ENCODE measurements around the gene CCDC12.

Gene CCDC12

DNA sequence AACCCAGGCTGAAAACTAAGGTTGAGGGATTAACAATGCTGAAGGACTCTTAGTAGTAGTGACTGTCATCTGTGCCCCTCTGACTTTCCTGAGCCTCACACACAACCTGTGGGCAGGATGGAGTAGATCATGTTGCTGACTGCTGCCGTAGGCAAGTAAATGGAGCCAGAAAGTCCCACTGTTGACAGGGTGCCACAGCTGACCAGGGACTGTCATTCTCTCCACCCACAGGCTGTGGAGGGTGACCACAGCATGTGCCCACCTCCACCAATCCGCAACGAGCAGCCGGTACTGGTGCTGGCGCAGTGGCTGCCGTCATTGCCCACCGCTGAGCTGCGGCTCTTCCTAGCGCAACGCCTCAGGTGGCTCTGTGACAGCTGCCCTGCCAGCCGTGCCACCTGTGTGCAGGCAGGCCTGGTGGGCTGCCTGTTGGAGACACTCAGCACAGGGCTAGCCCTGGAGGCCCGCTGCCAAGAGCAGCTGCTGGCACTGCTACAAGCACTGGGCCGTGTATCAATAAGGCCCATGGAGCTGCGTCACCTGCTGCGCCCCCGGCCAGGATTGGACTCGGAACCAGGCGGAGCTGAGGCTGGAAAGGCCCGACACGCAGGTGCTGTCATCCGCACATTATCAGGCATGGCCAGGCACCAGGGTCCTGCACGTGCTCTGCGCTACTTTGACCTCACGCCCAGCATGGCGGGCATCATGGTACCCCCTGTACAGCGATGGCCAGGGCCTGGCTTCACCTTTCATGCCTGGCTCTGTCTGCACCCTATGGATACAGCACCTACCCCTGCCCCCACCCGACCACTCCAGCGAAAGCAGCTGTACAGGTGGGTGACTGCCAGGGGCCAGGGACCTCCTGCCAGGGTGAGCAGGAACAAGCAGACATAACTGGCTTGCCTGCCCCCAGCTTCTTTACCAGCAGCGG is 18.5 kb upstream of the CCDC12 start:
- DNase-seq = no peak

DNA sequence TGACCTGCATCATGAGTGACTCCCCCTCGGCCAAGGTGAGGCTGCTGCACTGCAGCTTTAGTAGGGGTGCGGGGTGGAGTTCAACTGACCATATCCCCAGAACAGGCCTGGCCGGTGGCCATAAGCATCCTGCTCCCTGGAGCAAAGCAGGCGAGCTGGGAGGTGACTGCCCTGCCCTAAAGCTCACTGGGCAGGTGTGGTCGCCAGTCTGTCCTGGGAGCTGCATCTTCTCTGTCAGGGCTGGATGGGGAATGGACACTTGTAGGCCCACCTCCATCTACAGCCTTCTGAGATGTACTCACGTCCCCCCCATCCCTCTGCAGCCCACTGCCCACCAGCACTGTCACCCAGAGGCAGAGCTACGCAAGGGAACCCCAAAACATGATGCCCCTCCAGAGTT is 17.4 kb upstream of the CCDC12 start:
- no peak for DNase-seq

DNA sequence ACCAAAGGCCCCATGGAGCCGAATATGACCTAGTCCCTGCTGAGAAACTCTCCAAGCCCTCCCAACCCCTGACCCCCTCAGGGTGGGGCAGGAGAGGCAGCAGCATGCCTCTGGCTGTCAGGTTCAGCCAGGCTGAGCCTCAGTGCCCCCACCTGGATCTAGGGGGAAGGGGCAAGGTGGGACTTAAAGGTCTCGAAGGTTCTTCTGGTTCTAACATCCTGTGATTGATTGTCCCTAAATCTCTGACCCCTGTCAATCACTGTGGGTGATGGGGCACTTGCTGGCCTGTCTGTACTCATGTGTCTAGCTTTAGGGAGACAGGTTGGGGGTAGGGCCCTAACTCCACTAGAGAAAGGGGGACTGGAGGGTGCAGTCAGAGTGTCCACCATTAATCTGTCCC is 16.7 kb upstream of the CCDC12 start:
- DNase-seq = no peak

DNA sequence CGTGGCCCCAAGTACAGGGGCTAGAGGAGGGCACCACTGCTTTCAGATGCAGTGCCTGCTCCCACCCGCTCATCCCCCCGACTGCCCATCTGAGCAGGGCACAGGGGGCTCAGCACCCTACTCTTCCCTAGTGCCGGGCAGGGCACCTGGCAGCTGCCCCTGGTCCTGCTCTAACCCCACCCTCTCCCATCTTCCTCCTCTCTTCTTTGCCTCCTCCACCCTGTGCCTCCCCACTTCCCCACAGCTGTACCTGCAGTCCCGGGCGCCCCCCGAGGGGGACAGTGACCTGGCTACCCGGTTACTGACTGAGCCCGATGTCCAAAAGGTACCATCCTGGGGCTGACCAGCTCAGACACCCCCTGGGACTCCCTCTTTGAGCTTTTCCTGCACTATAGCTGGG is 15.7 kb upstream of the CCDC12 start:
- DNase-seq = no peak

DNA sequence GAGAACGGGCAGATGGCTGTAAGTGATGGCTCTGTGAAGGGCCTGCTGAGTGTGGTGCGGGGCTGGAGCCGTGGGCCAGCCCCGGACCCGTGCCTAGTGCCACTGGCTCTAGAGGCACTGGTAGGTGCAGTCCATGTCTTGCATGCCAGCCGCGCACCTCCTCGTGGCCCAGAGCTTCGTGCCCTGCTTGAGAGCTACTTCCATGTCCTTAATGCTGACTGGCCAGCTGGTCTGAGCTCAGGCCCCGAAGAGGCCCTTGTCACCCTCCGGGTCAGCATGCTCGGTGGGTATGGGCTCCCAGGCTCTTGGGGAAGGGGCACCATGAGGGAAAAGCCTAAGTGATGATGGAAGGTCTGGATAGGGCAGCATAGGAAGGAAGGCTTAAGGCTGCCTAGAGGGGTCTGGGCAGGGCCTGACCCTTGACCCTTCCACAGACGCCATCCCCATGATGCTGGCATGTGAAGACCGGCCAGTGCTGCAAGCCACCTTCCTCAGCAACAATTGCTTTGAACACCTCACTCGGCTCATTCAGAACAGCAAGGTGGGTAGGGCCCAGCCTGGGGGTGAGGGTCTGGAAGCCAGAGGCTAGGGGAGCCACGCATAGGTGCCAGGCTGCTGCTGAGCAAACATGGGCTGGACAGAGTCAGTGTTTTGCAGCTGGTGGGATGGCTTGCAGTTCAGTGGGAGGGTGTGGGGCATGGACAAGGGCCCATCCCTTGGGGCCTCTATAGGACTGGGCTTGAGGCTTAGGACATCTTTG is 15.0 kb upstream of the CCDC12 start:
- DNase-seq = no peak

DNA sequence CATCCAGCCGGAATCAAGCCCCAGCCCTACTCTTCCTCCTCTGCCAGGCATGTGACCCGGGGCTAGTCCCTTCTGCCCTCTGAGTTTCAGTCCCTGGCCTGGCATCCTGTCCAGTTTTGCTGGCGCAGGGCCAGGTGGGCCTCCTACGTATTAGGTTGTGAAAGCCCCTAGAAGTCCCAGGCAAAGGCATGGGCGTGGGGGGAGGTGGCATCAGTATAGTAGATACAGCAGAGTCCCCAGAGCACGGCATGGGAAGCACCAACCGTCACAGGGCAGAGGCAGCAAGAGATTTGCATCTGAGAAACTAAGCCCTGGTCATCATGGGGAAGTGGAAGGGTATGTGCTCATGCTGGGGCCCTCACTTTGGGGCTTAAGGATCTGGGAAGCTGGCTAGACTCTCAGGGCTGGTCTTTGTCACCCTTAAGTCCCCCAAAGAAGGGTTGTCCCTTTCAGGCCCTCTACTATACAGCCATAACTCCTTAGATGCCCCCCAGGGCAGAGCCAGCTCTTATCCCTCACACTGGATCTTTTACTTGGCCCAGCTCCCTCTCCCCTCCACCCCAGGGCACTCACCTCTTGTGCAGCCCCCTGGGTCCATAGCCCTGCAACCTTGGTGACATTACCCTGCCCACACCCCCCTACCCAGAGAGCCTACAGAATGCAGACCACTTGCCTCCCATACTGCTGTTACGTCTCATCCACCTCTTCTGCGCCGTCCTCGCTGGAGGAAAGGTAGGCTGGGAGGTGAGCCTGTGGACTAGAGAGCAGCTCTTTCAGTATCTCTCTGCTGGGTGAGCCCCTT is 14.2 kb upstream of the CCDC12 start:
- no peak for DNase-seq

DNA sequence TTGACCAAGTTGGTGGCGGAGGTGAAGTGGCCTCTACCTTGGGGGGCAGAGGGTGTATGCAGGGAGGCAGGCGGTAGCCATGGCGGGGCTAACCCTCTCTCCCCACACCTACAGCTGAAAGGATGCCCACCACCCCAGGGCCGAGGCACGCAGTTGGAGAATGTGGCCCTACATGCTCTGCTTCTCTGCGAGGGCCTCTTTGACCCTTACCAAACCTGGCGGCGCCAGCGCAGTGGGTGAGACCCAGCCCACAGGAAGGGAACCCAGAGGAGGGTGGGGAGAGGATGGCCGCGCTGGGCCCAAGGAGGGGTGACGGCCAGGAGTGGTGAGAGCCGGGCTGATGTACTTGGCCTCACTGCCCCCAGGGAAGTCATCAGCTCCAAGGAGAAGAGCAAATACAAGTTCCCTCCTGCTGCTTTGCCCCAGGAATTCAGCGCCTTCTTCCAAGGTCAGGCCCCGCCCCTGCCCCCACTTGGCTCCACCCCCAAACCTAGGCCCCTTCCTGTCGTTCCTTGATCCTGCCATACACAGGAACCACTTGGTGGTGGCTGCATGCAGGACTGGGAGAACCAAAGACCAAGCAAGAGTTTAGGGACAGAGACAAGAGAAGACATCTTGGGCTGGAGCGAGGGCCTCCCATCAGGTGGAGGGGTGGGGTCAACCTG is 12.7 kb upstream of the CCDC12 start:
- DNase-seq = no peak

DNA sequence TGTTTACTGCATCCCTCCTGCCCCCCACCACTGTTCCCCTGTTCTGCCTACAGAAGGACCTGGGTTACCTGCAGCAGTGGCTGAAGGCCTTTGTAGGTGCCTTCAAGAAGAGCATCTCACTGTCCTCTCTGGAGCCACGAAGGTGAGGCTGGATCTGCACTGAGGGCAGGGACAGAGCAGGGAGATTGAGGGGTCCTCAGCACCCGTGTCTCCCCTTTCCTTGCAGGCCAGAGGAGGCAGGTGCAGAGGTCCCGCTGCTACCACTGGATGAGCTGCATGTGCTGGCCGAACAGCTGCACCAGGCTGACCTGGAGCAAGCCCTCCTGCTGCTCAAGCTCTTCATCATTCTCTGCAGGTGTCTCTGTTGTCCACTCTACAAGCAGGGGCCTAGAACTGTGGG is 12.1 kb upstream of the CCDC12 start:
- no peak for DNase-seq

DNA sequence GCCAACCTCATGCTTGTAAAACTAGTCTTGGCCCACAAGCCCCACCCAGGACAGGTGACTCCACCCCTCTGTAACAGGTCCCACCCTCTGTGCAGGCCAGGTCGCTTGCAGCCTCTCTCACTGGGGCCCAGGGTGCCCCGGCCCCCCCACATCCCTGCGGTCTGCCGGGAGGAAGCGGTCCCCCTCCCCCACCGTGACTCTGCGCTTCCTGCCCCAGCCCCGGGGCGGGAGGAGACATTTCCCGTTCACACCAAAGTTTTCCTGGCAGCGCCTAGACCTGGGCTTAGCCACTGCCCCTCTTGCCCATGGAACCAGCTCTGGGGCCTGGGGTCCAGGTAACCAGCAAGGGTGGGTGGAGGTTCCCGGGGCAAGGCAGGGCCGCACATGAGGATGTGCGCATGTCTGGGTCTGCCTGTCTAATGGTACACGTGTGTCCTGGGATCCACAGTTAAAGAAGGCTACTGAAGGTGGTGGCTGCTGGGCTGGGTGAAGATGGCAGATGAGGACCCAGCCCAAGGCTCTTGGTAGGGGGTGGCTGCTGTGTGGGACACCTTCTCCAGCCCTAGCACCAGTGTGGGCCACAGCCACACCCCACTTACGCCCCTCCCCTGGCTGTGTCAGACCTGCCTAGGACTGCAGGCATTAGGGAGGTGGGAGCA is 11.3 kb upstream of the CCDC12 start:
- DNase-seq = no peak

DNA sequence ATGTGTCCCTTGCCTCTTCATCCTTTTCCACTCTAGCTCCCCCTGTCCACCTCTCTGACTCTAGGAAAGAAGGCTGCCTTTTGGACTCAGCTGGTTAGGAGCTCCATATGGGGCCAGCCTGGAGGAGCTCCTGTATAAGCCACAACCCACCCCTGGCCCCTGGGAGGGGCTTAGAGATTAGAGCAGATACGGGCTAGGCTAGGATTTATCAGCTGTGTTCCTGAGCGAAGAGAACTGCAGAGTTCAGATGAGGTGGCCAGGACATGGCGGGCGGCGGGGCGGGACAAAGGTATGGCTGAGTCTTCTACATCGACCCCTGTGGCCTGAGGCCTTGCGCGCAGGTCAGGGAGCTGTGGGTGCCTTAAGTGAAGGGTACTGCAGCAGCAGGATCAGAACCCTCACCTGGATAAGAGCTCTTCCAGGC is 10.8 kb upstream of the CCDC12 start:
- no peak for DNase-seq

DNA sequence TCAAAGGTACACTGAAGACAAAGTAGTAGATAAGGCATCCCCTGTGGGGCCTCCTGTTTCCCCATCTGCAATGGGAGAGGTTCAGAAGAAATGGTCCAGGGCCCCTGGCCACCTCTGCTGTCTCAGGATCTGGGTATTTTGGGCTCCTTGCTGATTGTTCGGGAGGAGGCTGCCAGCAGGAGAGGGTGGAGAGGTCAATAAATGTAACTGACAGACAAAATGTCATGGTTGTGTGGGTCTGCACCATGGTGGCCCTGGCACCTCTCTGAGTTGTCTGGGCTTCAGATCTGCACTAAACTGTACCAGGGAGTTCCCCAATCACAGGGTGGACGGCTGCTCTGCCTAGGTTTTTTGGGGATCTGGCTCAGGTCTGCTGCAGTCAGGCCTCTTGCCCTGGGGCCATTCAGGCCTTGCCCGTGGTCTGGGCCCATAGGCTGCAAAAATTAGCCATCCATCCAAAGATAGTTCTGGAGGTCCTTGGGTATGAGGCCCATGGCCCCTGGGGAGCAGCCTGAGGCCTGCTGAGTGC is 10.3 kb upstream of the CCDC12 start:
- no peak for DNase-seq

DNA sequence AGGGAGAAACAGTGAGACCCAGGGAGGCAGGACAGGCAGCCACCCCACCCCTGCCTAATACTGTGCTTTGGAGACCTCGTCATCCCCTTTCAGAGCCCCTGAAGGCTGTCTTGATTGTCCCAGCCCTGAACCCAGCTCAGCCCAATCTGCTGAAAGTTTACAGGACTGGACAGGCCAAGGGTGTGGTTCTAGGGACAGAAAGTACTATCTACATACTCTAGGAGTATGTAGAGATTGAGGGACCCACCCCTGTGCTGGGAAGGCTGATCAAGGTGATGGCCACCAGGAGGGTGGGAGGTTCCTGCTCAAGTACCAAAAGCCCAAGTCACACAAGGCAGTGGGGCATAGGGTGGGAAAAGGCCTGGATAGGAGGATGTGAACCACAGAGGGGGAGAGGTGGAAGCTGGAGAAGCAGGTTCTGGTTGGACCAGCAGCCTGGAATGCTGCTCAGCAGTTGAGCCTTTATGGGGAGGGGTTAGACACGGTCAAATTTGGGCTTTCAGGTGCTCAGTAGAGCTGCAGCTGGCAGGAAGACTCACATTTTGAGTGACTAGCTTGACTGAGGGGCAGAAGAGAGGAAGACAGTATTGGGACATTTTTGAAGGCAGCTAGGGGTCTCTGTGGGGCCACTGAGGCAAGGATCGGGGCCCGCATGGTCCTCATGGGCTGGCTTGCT is 9.6 kb upstream of the CCDC12 start:
- no peak for DNase-seq

DNA sequence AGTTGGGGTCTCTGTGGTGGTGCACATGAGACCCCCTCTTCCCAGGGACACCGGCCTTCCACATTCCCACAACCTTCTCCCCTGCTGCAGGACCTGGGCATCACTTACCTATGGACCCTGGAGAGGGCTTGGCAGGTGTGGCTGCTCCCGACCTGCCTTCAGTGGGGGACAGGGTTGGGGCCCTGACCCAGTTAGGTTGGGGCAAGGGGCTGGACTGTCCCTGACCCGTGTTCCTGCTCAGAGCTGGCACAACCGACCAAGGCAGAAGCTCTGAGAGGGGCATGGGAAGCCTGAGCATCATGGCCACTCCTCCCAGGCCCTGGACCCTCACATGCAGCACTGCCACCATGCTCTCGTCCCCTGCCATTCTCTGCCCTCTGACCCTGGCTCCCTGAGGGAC is 9.0 kb upstream of the CCDC12 start:
- DNase-seq = no peak

DNA sequence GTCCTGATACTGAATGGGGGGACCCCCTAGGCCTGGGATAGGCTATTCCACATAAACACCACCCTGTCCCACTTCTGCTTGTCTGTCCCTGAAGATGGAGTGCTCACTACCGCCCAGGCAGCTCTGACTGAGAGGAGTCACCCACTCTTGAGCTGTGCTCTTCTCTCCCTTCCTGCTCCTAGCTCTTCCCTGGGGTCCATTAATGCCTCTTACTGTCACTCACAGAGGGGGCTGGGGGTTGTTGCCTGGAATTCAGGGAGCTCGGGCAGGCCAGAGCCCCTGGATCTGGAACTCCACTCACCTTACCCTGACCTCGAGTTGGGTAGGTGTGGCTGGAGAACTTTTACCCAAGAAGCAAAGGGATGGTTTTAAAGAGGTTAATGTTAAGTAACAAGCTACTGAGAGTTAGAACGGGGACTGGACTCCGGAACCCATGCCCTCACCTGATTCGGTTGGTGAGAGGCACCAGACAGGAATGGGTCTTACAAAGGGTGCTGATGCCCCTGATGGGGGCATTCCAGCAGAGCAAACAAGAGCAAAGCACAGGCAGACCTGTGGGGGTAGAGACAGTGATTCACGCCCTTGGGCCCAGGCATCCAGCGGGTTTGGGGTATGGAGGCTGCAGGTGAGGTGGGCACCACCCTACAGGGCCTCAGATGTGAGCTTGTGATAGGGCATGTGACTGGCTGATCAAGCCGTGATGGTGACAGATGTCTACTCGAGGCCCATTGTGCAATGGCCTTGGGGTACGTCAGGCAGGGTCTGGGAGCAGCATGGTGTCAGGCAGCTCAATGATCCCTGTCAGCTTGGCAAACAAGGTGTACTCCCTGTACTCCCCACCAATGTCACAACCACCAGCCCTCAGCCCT is 8.3 kb upstream of the CCDC12 start:
- no peak for DNase-seq

DNA sequence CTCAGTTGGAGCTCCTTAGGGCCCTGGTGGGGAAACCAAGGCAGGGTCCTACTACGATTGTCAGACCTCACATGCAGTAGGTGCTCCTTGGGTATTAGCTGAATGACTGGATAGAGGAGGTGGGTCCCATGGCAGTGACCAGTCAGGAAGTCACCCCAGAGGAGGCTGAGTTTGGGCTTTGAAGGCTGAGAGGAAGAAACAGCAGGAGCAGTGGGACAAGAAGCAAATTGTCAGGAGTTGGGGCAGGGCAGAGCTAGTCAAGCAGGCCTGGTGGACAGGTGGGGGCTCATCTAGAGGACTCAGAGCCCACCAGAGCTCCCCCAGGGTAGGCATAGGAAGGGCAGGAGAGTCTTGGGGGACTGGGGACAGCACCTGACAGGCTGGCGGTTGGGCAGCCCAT is 6.0 kb upstream of the CCDC12 start:
- no peak for DNase-seq

DNA sequence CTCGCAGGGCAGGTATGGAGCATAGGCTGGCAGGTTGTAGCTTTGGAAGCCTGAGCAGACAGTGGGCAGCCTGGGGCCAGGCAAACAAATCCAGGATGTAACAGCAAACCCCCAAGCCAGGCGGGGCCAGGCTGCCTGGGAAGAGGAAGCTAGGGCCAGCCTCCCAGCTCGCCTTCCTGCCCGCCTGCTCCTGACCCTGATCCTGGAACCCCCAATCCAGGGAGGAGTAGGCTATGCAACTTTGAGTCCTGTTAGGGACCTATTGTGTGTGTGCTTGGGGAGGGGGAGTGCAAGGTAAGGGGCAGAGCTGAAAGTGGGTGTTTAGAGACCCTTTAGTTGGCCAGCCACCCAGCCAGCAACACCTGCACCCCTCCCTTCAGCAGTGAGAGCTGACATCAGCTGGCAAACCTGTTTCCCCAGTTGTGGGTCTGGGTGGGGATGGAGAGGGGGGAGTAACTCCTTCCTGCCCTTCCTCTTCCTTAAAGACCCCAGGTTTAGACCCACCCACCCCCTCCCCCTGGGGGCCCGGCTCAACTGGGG is 5.5 kb upstream of the CCDC12 start:
- no peak for DNase-seq

DNA sequence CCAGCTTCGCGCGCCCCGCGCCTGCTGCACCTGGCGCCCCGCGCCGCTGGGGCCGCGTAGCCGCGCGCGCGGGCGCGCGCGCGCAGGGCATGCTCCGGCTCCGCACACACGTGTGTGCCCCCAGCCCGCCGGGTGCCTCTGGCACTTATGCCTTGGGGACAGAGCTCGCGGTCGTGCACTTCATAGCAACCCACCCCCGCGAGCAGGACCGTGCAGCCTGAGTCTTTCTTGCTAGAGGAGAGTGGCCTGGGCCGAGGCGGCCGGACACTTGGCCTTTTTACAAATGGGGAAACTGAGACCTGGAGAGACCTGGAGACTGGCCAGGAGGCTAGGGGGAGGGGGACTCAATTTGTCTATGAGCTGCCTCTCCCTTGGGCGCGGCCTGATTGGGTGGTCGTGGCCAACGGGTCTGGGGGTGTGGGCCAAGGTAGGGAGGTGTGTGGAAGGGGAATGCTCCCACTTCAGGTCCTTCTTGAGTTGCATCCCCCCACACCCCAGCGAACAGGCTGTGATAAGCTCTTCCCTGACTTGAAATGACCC is 3.5 kb upstream of the CCDC12 start:
- DNase-seq = no peak

DNA sequence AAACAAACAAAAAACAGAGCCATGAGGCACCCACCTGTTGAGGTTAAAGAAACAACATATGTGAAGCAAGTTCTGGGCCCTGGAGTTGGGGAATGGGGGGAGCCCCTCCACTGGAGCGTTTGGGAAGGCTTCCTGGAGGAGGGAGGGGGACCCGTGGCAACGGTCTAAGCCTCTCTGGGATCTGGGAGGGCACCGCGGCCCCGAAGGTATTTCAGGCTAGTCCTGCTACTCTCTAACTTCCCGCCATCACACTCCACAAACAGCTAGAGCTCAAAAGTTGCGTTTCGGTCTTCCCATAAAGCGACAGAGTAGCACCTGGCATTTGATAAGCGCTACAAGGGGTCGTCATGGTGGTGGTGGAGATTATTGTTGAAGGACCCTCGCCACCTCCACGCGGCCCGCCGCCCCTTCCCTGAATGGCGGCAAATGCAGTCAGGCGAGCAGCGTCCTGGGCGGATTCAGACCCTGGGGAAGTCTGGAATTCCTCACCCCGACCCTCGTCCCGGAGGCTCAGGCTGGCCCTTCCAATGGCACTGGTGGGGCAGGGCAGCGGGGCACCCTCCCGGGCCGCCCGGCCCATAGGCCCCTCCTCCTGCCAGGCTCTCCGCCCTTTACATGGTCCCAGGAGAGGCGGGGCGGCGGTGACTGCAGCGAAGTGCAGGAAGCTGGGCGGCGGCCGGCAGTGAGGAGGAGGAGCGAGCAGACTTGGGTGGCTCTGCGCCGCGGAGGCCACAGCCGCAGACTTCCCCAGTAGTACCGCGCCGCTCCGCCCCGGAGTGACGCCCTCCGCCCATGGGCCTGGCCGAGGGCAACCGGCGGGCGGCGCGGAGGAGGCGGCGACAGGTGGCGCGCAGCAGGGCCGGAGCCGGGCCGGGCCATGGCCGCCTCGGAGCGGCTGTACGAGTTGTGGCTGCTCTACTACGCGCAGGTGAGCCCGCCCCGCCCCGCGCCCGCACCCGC is 2.7 kb upstream of the CCDC12 start, which contains the start of gene NBEAL2:
TSS of gene NBEAL2 (plus strand) at position 682 of the 960 bp plus-strand sequence. CDS start at position 878, 196 bp downstream.
- peak; percentile 68 for DNase-seq

All from NCI-H1105 treated with DMSO at 0.1 percent for 48 hours (cell line).